K562 (cell line): ENCODE measurements around the gene TRPM2. TPM values are rescaled to one million over a fixed set of nuclear protein-coding genes. Genes with fewer than 3 reads are reported as not detected.

Experiments
- ATAC-seq: fragments of 200-7000 bp; cut with Tn5 transposase; 3 replicates; pipeline ENCODE4 v1.9.1; 2020; ENCODE audit warnings: moderate library complexity
- BruUV-seq: library from RNA; stranded (reverse); fragments of 400-500 nt; replicated peaks from 2 replicates; lab custom pipeline; 2021; lab: Mats Ljungman, UMichigan
- CTCF ChIA-PET: fragments of 300-600 bp; formaldehyde crosslinking; extraction: SDS; loops from one replicate; lab custom pipeline; 2021; ENCODE audit warnings: low intra/inter-chr PET ratio; lab: Yijun Ruan, JAX
- POLR2A ChIA-PET: fragments of 300-600, 350-650 bp; sonication (Branson Sonifier 250); formaldehyde crosslinking; extraction: SDS; loops from one replicate; lab custom pipeline; 2021; ENCODE audit warnings: antibody characterized with exemption, inconsistent platforms; lab: Yijun Ruan, JAX
- DNase-seq, 4 experiments: peaks; one replicate each; pipeline versions ENCODE4 v3.0.0 to v3.0.0-alpha.2; 2011 to 2018; ENCODE audit warnings: low spot score in 3 of 4, mixed read lengths in 3 of 4; ENCODE audit errors: extremely low read depth in 1 of 4
- FAIRE-seq: peaks from 2 replicates; lab custom pipeline; 2011; peaks lifted over from hg19 to GRCh38; lab: Jason Lieb, UNC
- H2AFZ ChIP-seq: 2 replicates; pipeline ENCODE4 v1.6.0; 2011; ENCODE audit warnings: low read depth, low read length, control low read depth, inconsistent platforms
- H3K27ac ChIP-seq: fragments of 200-600 bp; 3 replicates; pipeline ENCODE4 v1.8.0; 2011; ENCODE audit warnings: low read depth, mild to moderate bottlenecking, control low read depth, inconsistent platforms, low read length, moderate library complexity, mixed read lengths; ENCODE audit errors: extremely low read depth
- H3K27me3 ChIP-seq, 2 experiments: fragments of 300-600 bp in 1 of 2; 2 replicates in 1 of 2; 3 replicates in 1 of 2; pipeline versions ENCODE4 v1.6.0 to v1.8.0; 2011; ENCODE audit warnings: inconsistent platforms in 2 of 2, low read length in 2 of 2, mild to moderate bottlenecking in 1 of 2, mixed read lengths in 1 of 2, moderate library complexity in 1 of 2; ENCODE audit not compliant: control insufficient read depth in 2 of 2, insufficient read depth in 2 of 2
- H3K36me3 ChIP-seq: fragments of 300-600 bp; 3 replicates; pipeline ENCODE4 v1.8.0; 2011; ENCODE audit warnings: mild to moderate bottlenecking, low read length, inconsistent platforms; ENCODE audit not compliant: control insufficient read depth, insufficient read depth
- H3K4me1 ChIP-seq, 2 experiments: fragments of 200-600 bp in 1 of 2; replicated peaks in 1 of 2; 2 replicates in 1 of 2; 3 replicates in 1 of 2; pipeline versions ENCODE4 v1.5.1 to v1.8.0; 2011; ENCODE audit warnings: inconsistent platforms in 2 of 2, low read length in 2 of 2, mild to moderate bottlenecking in 1 of 2, mixed read lengths in 1 of 2, moderate library complexity in 1 of 2; ENCODE audit not compliant: control insufficient read depth in 2 of 2, insufficient read depth in 2 of 2
- H3K4me2 ChIP-seq: 2 replicates; pipeline ENCODE4 v1.6.1; 2011; ENCODE audit warnings: low read length, control low read depth, inconsistent platforms, mixed read lengths; ENCODE audit not compliant: insufficient read depth
- H3K4me3 ChIP-seq: fragments of 200-600 bp; sonication (generic), shearing (Covaris generic); 2 replicates; pipeline ENCODE4 v1.5.1; 2016; ENCODE audit warnings: control low read depth, inconsistent platforms
- H3K79me2 ChIP-seq: fragments of 200-600 bp; 3 replicates; pipeline ENCODE4 v1.8.0; 2011; ENCODE audit warnings: low read length, inconsistent platforms; ENCODE audit not compliant: control insufficient read depth, insufficient read depth
- H3K9ac ChIP-seq, 2 experiments: 2 replicates each; pipeline versions ENCODE4 v1.6.0 to v1.6.1; 2011; ENCODE audit warnings: low read depth in 2 of 2, low read length in 2 of 2, control low read depth in 1 of 2, inconsistent platforms in 1 of 2, mild to moderate bottlenecking in 1 of 2, mixed read lengths in 1 of 2; ENCODE audit not compliant: insufficient read depth in 1 of 2
- H3K9me1 ChIP-seq: one replicate; pipeline ENCODE4 v1.6.0; 2011; ENCODE audit warnings: inconsistent platforms, mild to moderate bottlenecking, low read length, moderate library complexity; ENCODE audit not compliant: control insufficient read depth, insufficient read depth
- H3K9me3 ChIP-seq: replicated peaks from 2 replicates; pipeline ENCODE4 v1.5.1; 2011; ENCODE audit warnings: low read depth, low read length, inconsistent platforms; ENCODE audit not compliant: control insufficient read depth, insufficient read depth
- H4K20me1 ChIP-seq: replicated peaks from 2 replicates; pipeline ENCODE4 v1.6.1; 2011; ENCODE audit warnings: low read length, inconsistent platforms, mixed read lengths; ENCODE audit not compliant: control insufficient read depth, insufficient read depth
- ETV5 ChIP-seq: sonication (generic); formaldehyde crosslinking; IDR thresholded peaks from 2 replicates; pipeline ENCODE4 v1.4.0; 2020; ENCODE audit warnings: low read depth, mild to moderate bottlenecking, missing genetic modification reagents
- FOSL1 ChIP-seq: fragments of 200-800 bp; sonication (Bioruptor generic); conservative IDR thresholded peaks from 2 replicates; pipeline ENCODE4 v1.6.1; 2016; ENCODE audit warnings: missing genetic modification characterization, missing compliant biosample characterization
- HCFC1 ChIP-seq: IDR thresholded peaks from 2 replicates; pipeline ENCODE4 v1.6.1; 2012; ENCODE audit warnings: low read depth, low read length, improper control_type of control experiment
- HES1 ChIP-seq: fragments of 450-650 bp; IDR thresholded peaks from 2 replicates; pipeline ENCODE4 v1.6.1; 2016; ENCODE audit warnings: low read depth, mild to moderate bottlenecking, moderate library complexity
- LEF1 ChIP-seq: fragments of 450-650 bp; IDR thresholded peaks from 2 replicates; pipeline ENCODE4 v1.6.1; 2016; ENCODE audit warnings: mild to moderate bottlenecking
- MIER1 ChIP-seq: fragments of 450-650 bp; IDR thresholded peaks from 2 replicates; pipeline ENCODE4 v1.6.1; 2016; ENCODE audit warnings: antibody characterized with exemption, mild to moderate bottlenecking, low read depth
- PHB2 ChIP-seq: fragments of 450-650 bp; IDR thresholded peaks from 2 replicates; pipeline ENCODE4 v1.6.1; 2017; ENCODE audit warnings: low read depth
- SIX5 ChIP-seq, 2 experiments: IDR thresholded peaks; 2 replicates each; pipeline ENCODE4 v1.6.1; 2011; ENCODE audit warnings: low read length in 2 of 2, borderline replicate concordance in 1 of 2, low read depth in 1 of 2, mild to moderate bottlenecking in 1 of 2, moderate library complexity in 1 of 2; ENCODE audit not compliant: insufficient read depth in 1 of 2
- SMAD4 ChIP-seq: fragments of 250-450 bp; sonication (Bioruptor Pico); conservative IDR thresholded peaks from 2 replicates; pipeline ENCODE4 v1.8.0; 2021; ENCODE audit warnings: inconsistent platforms, mild to moderate bottlenecking, moderate library complexity
- SRSF3 ChIP-seq: fragments of 200-400 bp; formaldehyde crosslinking; IDR thresholded peaks from 2 replicates; pipeline ENCODE4 v1.6.1; 2016; ENCODE audit warnings: mild to moderate bottlenecking, low read length, moderate library complexity; ENCODE audit not compliant: insufficient read depth
- TARDBP ChIP-seq: fragments of 450-650 bp; IDR thresholded peaks from 2 replicates; pipeline ENCODE4 v1.6.1; 2016
- THAP12 ChIP-seq: fragments of 250-450 bp; sonication (Bioruptor Pico); IDR thresholded peaks from 2 replicates; pipeline ENCODE4 v1.9.0; 2021; ENCODE audit warnings: mild to moderate bottlenecking, inconsistent platforms
- ZNF408 ChIP-seq: fragments of 250-450 bp; sonication (Bioruptor Pico); IDR thresholded peaks from 2 replicates; pipeline ENCODE4 v1.4.0; 2020; ENCODE audit warnings: low read depth, mild to moderate bottlenecking, moderate library complexity
- ZNF507 ChIP-seq: conservative IDR thresholded peaks from 2 replicates; pipeline ENCODE4 v1.6.1; 2017; ENCODE audit warnings: missing genetic modification characterization, missing compliant biosample characterization
- ZNF551 ChIP-seq: fragments of 250-450 bp; sonication (Bioruptor Pico); IDR thresholded peaks from 2 replicates; pipeline ENCODE4 v1.5.0; 2021; ENCODE audit warnings: mild to moderate bottlenecking, moderate library complexity
- WGBS: fragments of 100-300 bp; shearing (Covaris generic); methylation state at CpG from one replicate; pipeline ENCODE4 v1.1.6; 2016; ENCODE audit warnings: low coverage, mixed read lengths; ENCODE audit not compliant: insufficient coverage; ENCODE audit errors: missing lambda C conversion rate; 5-methylcytosine and 5-hydroxymethylcytosine counted together
- in situ Hi-C: fragments of 300-500 bp; cut with MboI; formaldehyde crosslinking; loops from 4 replicates; pipeline ENCODE4 v1.15.0; 2018; ENCODE audit warnings: inconsistent platforms, mixed read lengths
- intact Hi-C: fragments of 100-400 bp; cut with micrococcal nuclease; formaldehyde crosslinking; loops from 2 replicates; pipeline ENCODE4 v1.14.2; 2022
- polyA plus RNA-seq, 8 experiments: library from polyadenylated mRNA; depleted of rRNA in 4 of 8; stranded (reverse) in 5 of 8; unstranded in 3 of 8; fragments of >200 nt; fragmentation: Nextera tagmentation in 2 of 8; fragmentation: Illumina TruSeq in 1 of 8; extraction: Ambion mirVana in 2 of 8; extraction: Trizol in 1 of 8; gene quantifications; 2 replicates each; pipeline versions ENCODE4 v1.2.1 to v1.2.3, GENCODE V29; 2011 to 2014; ENCODE audit warnings: inconsistent platforms in 1 of 8, missing spikeins in 1 of 8
- total RNA-seq, 7 experiments: library from RNA; depleted of rRNA in 6 of 7; stranded (reverse); fragments of >200 nt in 6 of 7; fragmentation: Illumina TruSeq in 2 of 7; extraction: Trizol in 2 of 7; gene quantifications; 2 replicates each; pipeline versions ENCODE4 v1.2.1 to v1.2.3, GENCODE V29; 2011 to 2021; ENCODE audit warnings: low replicate concordance in 1 of 7

Gene TRPM2
- total and polyA plus RNA-seq, 9 of the 15 experiments (the other 6 are each of a cell fraction or from before 2014, with no cell fraction given): 0.33 to 2.1 (median 0.98) TPM; not detected in 2

GRCh38 chr21:44471341-44471740 is 117.9 kb downstream of the TRPM2 start (continued):
- TF ChIP-seq ETV5 (CRISPR knock-in tag) (no peak), ZNF408 (CRISPR knock-in tag) (no peak)

GRCh38 chr21:44471996-44472395 is 118.6 kb downstream of the TRPM2 start:
- Histone ChIP-seq H3K4me3 (no peak overlapping the region), H3K36me3 (no peaks in the 10 kb centered on the region), H3K27ac (no peak overlapping the region), H3K79me2 (no peaks in the 10 kb centered on the region), H3K9me3 (no peaks in the 10 kb centered on the region), H2AFZ (no peak overlapping the region), H3K27me3 (peaks cover 23 to 29% of the 10 kb centered on the region in 2 experiments; a peak in 4 of 5 replicates), H4K20me1 (no peaks in the 10 kb centered on the region), H3K4me2 (no peak overlapping the region), H3K9ac (no peak overlapping the region), H3K9me1 (no peaks in the 10 kb centered on the region), H3K4me1 (peaks cover 0 to 4% of the 10 kb centered on the region in 2 experiments; a peak in 1 of 5 replicates)
- POLR2A ChIA-PET: no interaction called here
- DNase-seq (no peak), FAIRE-seq (no peak), ATAC-seq (no peak)
- no TSS peak for BruUV-seq
- intact Hi-C loops (no loop called here), in situ Hi-C loops (no loop called here)
- TF ChIP-seq THAP12 (CRISPR knock-in tag) (no peak), ZNF551 (CRISPR knock-in tag) (no peak), MIER1 (no peak), PHB2 (no peak), TARDBP (no peak), SRSF3 (no peak), HCFC1 (no peak), SIX5 (IDR thresholded peaks at IDR 0.05; ENCODE audit: borderline replicate concordance in 1 of 2, insufficient read depth in 1 of 2, low read depth in 1 of 2, low read length in 2 of 2) (no peak), HES1 (no peak), SMAD4 (no peak), ZNF507 (tag) (no peak), FOSL1 (tag) (no peak), LEF1 (no peak)
- CTCF ChIA-PET: no interaction called here
- WGBS: 0% methylated on average over 6 of the region's 6 CpGs
